WTC11 (cell line): Measurements from ENCODE around the gene INSYN1. TPM values are rescaled to one million over a fixed set of nuclear protein-coding genes. Genes with fewer than 3 reads are reported as not detected.

Experiments
- ATAC-seq: fragments of 200-7000 bp; cut with Tn5 transposase; 2 replicates; pipeline ENCODE4 v1.10.0; 2021; ENCODE audit warnings: mild to moderate bottlenecking, moderate library complexity
- CTCF ChIA-PET: fragments of 300-600 bp; sonication (Branson Sonifier 250); formaldehyde crosslinking; loops from one replicate; lab custom pipeline; 2021; ENCODE audit warnings: antibody characterized with exemption; lab: Charles Lee
- POLR2A ChIA-PET: fragments of 350-600 bp; sonication (Branson Sonifier 250); formaldehyde crosslinking; loops from one replicate; lab custom pipeline; 2021; ENCODE audit warnings: antibody characterized with exemption; lab: Charles Lee
- DNase-seq: peaks from one replicate; pipeline ENCODE4 v3.0.0; 2021; ENCODE audit warnings: low spot score
- H3K27ac Mint-ChIP-seq: 2 replicates; pipeline ENCODE4 v1.8.0; 2021; ENCODE audit warnings: mixed read lengths
- H3K27me3 Mint-ChIP-seq: 2 replicates; pipeline ENCODE4 v1.8.0; 2021; ENCODE audit warnings: low read depth, mild to moderate bottlenecking, moderate library complexity, mixed read lengths
- H3K36me3 Mint-ChIP-seq: 2 replicates; pipeline ENCODE4 v1.8.0; 2021; ENCODE audit warnings: mixed read lengths
- H3K4me1 Mint-ChIP-seq: 2 replicates; pipeline ENCODE4 v1.8.0; 2022; ENCODE audit warnings: mixed read lengths
- H3K4me3 Mint-ChIP-seq: 2 replicates; pipeline ENCODE4 v1.8.0; 2021; ENCODE audit warnings: mild to moderate bottlenecking, moderate library complexity, mixed read lengths
- H3K9me3 Mint-ChIP-seq: 2 replicates; pipeline ENCODE4 v1.8.0; 2021; ENCODE audit warnings: mixed read lengths
- ARID4B ChIP-seq: sonication (generic); formaldehyde crosslinking; IDR thresholded peaks from 2 replicates; pipeline ENCODE4 v1.8.0; 2023; ENCODE audit warnings: missing genetic modification reagents, mild to moderate bottlenecking, borderline replicate concordance
- CREM ChIP-seq: sonication (generic); formaldehyde crosslinking; IDR thresholded peaks from 2 replicates; pipeline ENCODE4 v1.8.1; 2022; ENCODE audit warnings: mild to moderate bottlenecking, missing genetic modification reagents, moderate library complexity
- CTCF ChIP-seq: fragments of 200-600 bp; IDR thresholded peaks from 2 replicates; pipeline ENCODE4 v1.8.0; 2022; ENCODE audit warnings: antibody characterized with exemption
- E2F1 ChIP-seq: sonication (generic); formaldehyde crosslinking; IDR thresholded peaks from 2 replicates; pipeline ENCODE4 v1.8.0; 2022; ENCODE audit warnings: mild to moderate bottlenecking, missing genetic modification reagents
- EMX1 ChIP-seq: fragments of 250-450 bp; sonication (Bioruptor Pico); IDR thresholded peaks from 2 replicates; pipeline ENCODE4 v1.8.0; 2021; ENCODE audit warnings: mild to moderate bottlenecking
- MXD4 ChIP-seq: fragments of 250-450 bp; sonication (Bioruptor Pico); IDR thresholded peaks from 2 replicates; pipeline ENCODE4 v1.8.0; 2021; ENCODE audit warnings: mild to moderate bottlenecking, moderate library complexity, borderline replicate concordance
- TEAD4 ChIP-seq: sonication (generic); formaldehyde crosslinking; IDR thresholded peaks from 2 replicates; pipeline ENCODE4 v1.8.0; 2022; ENCODE audit warnings: mild to moderate bottlenecking, missing genetic modification reagents
- ZNF396 ChIP-seq: fragments of 250-450 bp; sonication (Bioruptor Pico); IDR thresholded peaks from 2 replicates; pipeline ENCODE4 v1.8.0; 2021; ENCODE audit warnings: mild to moderate bottlenecking, moderate library complexity, borderline replicate concordance
- ZNF416 ChIP-seq: fragments of 250-450 bp; sonication (Bioruptor Pico); IDR thresholded peaks from 2 replicates; pipeline ENCODE4 v1.9.0; 2021; ENCODE audit warnings: mild to moderate bottlenecking, inconsistent platforms
- ZNF423 ChIP-seq: fragments of 250-450 bp; sonication (Bioruptor Pico); IDR thresholded peaks from 2 replicates; pipeline ENCODE4 v2.1.2; 2022; ENCODE audit warnings: mild to moderate bottlenecking, moderate library complexity
- ZSCAN18 ChIP-seq: fragments of 250-450 bp; sonication (Bioruptor Pico); IDR thresholded peaks from 2 replicates; pipeline ENCODE4 v2.1.2; 2022; ENCODE audit warnings: mild to moderate bottlenecking, moderate library complexity
- total RNA-seq: library from RNA; stranded (reverse); gene quantifications from 3 replicates; pipeline ENCODE4 v1.2.3, GENCODE V29; 2021
- TF ChIP-seq, protein P1 (sequence below): sonication (generic); formaldehyde crosslinking; IDR thresholded peaks from 2 replicates; pipeline ENCODE4 v1.8.0; 2022; ENCODE audit warnings: mild to moderate bottlenecking, missing genetic modification reagents
- TF ChIP-seq, protein P2 (sequence below): fragments of 250-450 bp; sonication (Bioruptor Pico); IDR thresholded peaks from 2 replicates; pipeline ENCODE4 v1.9.0; 2021; ENCODE audit warnings: mild to moderate bottlenecking
- TF ChIP-seq, protein P3 (sequence below): sonication (generic); formaldehyde crosslinking; IDR thresholded peaks from 2 replicates; pipeline ENCODE4 v1.8.1; 2023; ENCODE audit warnings: mild to moderate bottlenecking, moderate library complexity, missing genetic modification reagents
- TF ChIP-seq, protein P4 (sequence below): sonication (generic); formaldehyde crosslinking; IDR thresholded peaks from 2 replicates; pipeline ENCODE4 v1.8.1; 2023; ENCODE audit warnings: mild to moderate bottlenecking, missing genetic modification reagents
- TF ChIP-seq, protein P5 (sequence below): fragments of 250-450 bp; sonication (Bioruptor Pico); IDR thresholded peaks from 2 replicates; pipeline ENCODE4 v1.8.0; 2021; ENCODE audit warnings: mild to moderate bottlenecking

The INSYN1 gene
- total RNA-seq, 1 experiment from 2014 or later, result 11.9 TPM

DNA sequence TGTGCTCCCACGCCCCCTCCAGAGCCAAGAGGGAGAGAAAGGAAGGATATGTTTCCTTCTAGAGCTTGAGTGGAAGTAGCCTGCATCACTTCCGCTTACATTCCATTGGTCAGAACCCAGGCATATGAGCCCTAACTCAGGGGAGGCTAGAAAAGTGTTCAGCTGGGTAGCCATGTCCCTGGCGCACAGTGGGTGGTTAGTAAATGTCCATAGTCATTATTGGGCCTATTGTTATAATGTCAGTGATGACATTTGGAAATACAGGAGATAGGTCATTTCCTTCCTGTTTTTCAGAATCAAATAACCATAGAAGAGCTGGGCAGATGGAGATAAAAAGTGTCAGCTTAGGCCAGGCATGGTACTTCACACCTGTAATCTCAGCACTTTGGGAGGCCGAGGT is 41.6 kb downstream of the INSYN1 start (continued):
- TF ChIP-seq EMX1 (CRISPR knock-in tag), result no peak
- TF ChIP-seq CREM, result no peak
- TF ChIP-seq, protein P1, sequence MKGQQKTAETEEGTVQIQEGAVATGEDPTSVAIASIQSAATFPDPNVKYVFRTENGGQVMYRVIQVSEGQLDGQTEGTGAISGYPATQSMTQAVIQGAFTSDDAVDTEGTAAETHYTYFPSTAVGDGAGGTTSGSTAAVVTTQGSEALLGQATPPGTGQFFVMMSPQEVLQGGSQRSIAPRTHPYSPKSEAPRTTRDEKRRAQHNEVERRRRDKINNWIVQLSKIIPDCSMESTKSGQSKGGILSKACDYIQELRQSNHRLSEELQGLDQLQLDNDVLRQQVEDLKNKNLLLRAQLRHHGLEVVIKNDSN (CRISPR knock-in tag), result no peak
- no peak for TF ChIP-seq ZNF396
- TF ChIP-seq, protein P2, sequence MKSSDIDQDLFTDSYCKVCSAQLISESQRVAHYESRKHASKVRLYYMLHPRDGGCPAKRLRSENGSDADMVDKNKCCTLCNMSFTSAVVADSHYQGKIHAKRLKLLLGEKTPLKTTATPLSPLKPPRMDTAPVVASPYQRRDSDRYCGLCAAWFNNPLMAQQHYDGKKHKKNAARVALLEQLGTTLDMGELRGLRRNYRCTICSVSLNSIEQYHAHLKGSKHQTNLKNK (CRISPR knock-in tag), result no peak
- TF ChIP-seq, protein P3, sequence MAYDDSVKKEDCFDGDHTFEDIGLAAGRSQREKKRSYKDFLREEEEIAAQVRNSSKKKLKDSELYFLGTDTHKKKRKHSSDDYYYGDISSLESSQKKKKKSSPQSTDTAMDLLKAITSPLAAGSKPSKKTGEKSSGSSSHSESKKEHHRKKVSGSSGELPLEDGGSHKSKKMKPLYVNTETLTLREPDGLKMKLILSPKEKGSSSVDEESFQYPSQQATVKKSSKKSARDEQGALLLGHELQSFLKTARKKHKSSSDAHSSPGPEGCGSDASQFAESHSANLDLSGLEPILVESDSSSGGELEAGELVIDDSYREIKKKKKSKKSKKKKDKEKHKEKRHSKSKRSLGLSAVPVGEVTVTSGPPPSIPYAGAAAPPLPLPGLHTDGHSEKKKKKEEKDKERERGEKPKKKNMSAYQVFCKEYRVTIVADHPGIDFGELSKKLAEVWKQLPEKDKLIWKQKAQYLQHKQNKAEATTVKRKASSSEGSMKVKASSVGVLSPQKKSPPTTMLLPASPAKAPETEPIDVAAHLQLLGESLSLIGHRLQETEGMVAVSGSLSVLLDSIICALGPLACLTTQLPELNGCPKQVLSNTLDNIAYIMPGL (CRISPR knock-in tag), result no peak
- TF ChIP-seq TEAD4 (CRISPR knock-in tag), result no peak
- TF ChIP-seq, protein P4, sequence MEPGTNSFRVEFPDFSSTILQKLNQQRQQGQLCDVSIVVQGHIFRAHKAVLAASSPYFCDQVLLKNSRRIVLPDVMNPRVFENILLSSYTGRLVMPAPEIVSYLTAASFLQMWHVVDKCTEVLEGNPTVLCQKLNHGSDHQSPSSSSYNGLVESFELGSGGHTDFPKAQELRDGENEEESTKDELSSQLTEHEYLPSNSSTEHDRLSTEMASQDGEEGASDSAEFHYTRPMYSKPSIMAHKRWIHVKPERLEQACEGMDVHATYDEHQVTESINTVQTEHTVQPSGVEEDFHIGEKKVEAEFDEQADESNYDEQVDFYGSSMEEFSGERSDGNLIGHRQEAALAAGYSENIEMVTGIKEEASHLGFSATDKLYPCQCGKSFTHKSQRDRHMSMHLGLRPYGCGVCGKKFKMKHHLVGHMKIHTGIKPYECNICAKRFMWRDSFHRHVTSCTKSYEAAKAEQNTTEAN, result no peak

GRCh38 chr15:73710321-73710720 is 42.8 kb downstream of the INSYN1 start:
- no peak for ATAC-seq
- ChIA-PET CTCF (interaction anchor here (0.8 to 3.4 kb wide), 3 partner anchors 10 to 348 kb away, joined by 3 to 15 read pairs (median 6); no protein-coding TSS in a partner anchor), POLR2A (no interaction called here)
- Mint-ChIP-seq H3K4me3 (no peak overlapping the region), H3K36me3 (peaks cover 56% of the 10 kb centered on the region), H3K27ac (no peak overlapping the region), H3K27me3 (no peaks in the 10 kb centered on the region), H3K9me3 (no peaks in the 10 kb centered on the region)
- DNase-seq, result no peak
- TF ChIP-seq ZNF416 (CRISPR knock-in tag) (no peak), MXD4 (CRISPR knock-in tag) (no peak), E2F1 (CRISPR knock-in tag) (no peak), ZNF423 (no peak), CTCF (no peak), ZSCAN18 (no peak), ARID4B (CRISPR knock-in tag) (no peak)
- TF ChIP-seq, protein P5, sequence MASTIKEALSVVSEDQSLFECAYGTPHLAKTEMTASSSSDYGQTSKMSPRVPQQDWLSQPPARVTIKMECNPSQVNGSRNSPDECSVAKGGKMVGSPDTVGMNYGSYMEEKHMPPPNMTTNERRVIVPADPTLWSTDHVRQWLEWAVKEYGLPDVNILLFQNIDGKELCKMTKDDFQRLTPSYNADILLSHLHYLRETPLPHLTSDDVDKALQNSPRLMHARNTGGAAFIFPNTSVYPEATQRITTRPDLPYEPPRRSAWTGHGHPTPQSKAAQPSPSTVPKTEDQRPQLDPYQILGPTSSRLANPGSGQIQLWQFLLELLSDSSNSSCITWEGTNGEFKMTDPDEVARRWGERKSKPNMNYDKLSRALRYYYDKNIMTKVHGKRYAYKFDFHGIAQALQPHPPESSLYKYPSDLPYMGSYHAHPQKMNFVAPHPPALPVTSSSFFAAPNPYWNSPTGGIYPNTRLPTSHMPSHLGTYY (CRISPR knock-in tag), result no peak
- TF ChIP-seq, protein P1 (CRISPR knock-in tag), result no peak
- TF ChIP-seq, all 79 proteins: peak for 0
- H3K4me1 Mint-ChIP-seq, result no peaks in the 10 kb centered on the region
